H7 (cell line): ENCODE data around the gene DCHS1. TPM values are rescaled to one million over a fixed set of nuclear protein-coding genes. Genes with fewer than 3 reads are reported as not detected.

ENCODE experiments used
- DNase-seq: peaks from one replicate; pipeline ENCODE4 v3.0.0; 2012
- H3K27me3 ChIP-seq: 2 replicates; pipeline ENCODE4 v1.6.0; 2011; ENCODE audit warnings: mild to moderate bottlenecking, low read length; ENCODE audit not compliant: control insufficient read depth, insufficient read depth
- H3K36me3 ChIP-seq: replicated peaks from 2 replicates; pipeline ENCODE4 v1.5.1; 2011; ENCODE audit warnings: low read length; ENCODE audit not compliant: control insufficient read depth, insufficient read depth
- H3K4me3 ChIP-seq: 2 replicates; pipeline ENCODE4 v1.5.1; 2011; ENCODE audit warnings: low read depth, mild to moderate bottlenecking, control low read depth, low read length, moderate library complexity; ENCODE audit not compliant: insufficient read depth
- total RNA-seq: library from RNA; depleted of rRNA; stranded (reverse); fragments of >200 nt; shearing (Covaris generic); gene quantifications from 2 replicates; pipeline ENCODE4 v1.2.3, GENCODE V29; 2014

Gene DCHS1
- total RNA-seq, 1 experiment from 2014 or later = 15.7 TPM

- no peaks in the 10 kb centered on the region for H3K36me3 ChIP-seq
- no peak overlapping the region for H3K4me3 ChIP-seq
- no peak for DNase-seq
- no peaks in the 10 kb centered on the region for H3K27me3 ChIP-seq
Measured at GRCh38 chr11:6588018-6588417, 67.6 kb downstream of the DCHS1 start.

- no peak for DNase-seq
- no peaks in the 10 kb centered on the region for H3K27me3 ChIP-seq
- no peaks in the 10 kb centered on the region for H3K36me3 ChIP-seq
- no peak overlapping the region for H3K4me3 ChIP-seq
Measured at GRCh38 chr11:6587360-6587953, 68.2 kb downstream of the DCHS1 start.

GRCh38 chr11:6586434-6587359, 68.9 kb downstream of the DCHS1 start:
- no peaks in the 10 kb centered on the region for H3K36me3 ChIP-seq
- H3K4me3 ChIP-seq = peak overlapping the region; percentile 25; the same call in 1 of the 2 replicates
- peak; percentile 45 for DNase-seq
- H3K27me3 ChIP-seq = no peaks in the 10 kb centered on the region

GRCh38 chr11:6584528-6584927, 71.1 kb downstream of the DCHS1 start:
- Histone ChIP-seq H3K4me3 (no peak overlapping the region), H3K27me3 (no peaks in the 10 kb centered on the region), H3K36me3 (no peaks in the 10 kb centered on the region)
- DNase-seq = no peak

- H3K27me3 ChIP-seq = no peaks in the 10 kb centered on the region
- H3K4me3 ChIP-seq = no peak overlapping the region
- H3K36me3 ChIP-seq = no peaks in the 10 kb centered on the region
- DNase-seq = no peak
Measured at GRCh38 chr11:6583584-6583983, 72.0 kb downstream of the DCHS1 start.

- H3K36me3 ChIP-seq = no peaks in the 10 kb centered on the region
Measured at GRCh38 chr11:6579681-6580080, 75.9 kb downstream of the DCHS1 start.

GRCh38 chr11:6578134-6578533, 77.5 kb downstream of the DCHS1 start:
- Histone ChIP-seq H3K36me3 (no peaks in the 10 kb centered on the region), H3K27me3 (no peaks in the 10 kb centered on the region), H3K4me3 (no peak overlapping the region)
- DNase-seq = no peak

More at GRCh38 chr11:6579681-6580080, 75.9 kb downstream of the DCHS1 start:
- DNase-seq = no peak
- H3K27me3 ChIP-seq = no peaks in the 10 kb centered on the region
- no peak overlapping the region for H3K4me3 ChIP-seq

GRCh38 chr11:6576471-6577373, 78.9 kb downstream of the DCHS1 start:
- DNase-seq = peak; percentile 26
- Histone ChIP-seq H3K27me3 (no peaks in the 10 kb centered on the region), H3K36me3 (no peaks in the 10 kb centered on the region), H3K4me3 (no peak overlapping the region)

- DNase-seq = no peak
- Histone ChIP-seq H3K4me3 (no peak overlapping the region), H3K27me3 (no peaks in the 10 kb centered on the region), H3K36me3 (no peaks in the 10 kb centered on the region)
Measured at GRCh38 chr11:6574816-6575715, 80.5 kb downstream of the DCHS1 start.

GRCh38 chr11:6572215-6572614, 83.4 kb downstream of the DCHS1 start:
- Histone ChIP-seq H3K27me3 (no peaks in the 10 kb centered on the region), H3K4me3 (no peak overlapping the region), H3K36me3 (no peaks in the 10 kb centered on the region)
- no peak for DNase-seq

- peak; percentile 72 for DNase-seq
- Histone ChIP-seq H3K36me3 (no peaks in the 10 kb centered on the region), H3K27me3 (no peaks in the 10 kb centered on the region), H3K4me3 (no peak overlapping the region)
Measured at GRCh38 chr11:6571434-6572008, 84.1 kb downstream of the DCHS1 start.
